Smooth muscle cell (in vitro differentiated cells): ENCODE measurements around the gene ITPR2. TPM values are rescaled to one million over a fixed set of nuclear protein-coding genes. Genes with fewer than 3 reads are reported as not detected.

Experiments
- DNase-seq: peaks from one replicate; lab custom pipeline; 2025; ENCODE audit not compliant: unreplicated experiment; lab: John Stamatoyannopoulos, UW
- H2AFZ ChIP-seq: fragments of 200-600 bp; sonication (generic); 2 replicates; pipeline ENCODE4 v1.6.0; 2016; ENCODE audit warnings: antibody characterized with exemption, low read depth, mild to moderate bottlenecking
- H3F3A ChIP-seq: fragments of 200-600 bp; sonication (generic); 2 replicates; pipeline ENCODE4 v1.6.0; 2017; ENCODE audit warnings: antibody characterized with exemption, low read depth
- H3K27ac ChIP-seq: fragments of 200-600 bp; sonication (generic); 2 replicates; pipeline ENCODE4 v1.5.1; 2016; ENCODE audit warnings: low read depth, mild to moderate bottlenecking
- H3K27me3 ChIP-seq: fragments of 200-600 bp; sonication (generic); 2 replicates; pipeline ENCODE4 v1.6.1; 2016; ENCODE audit warnings: low read depth, mild to moderate bottlenecking
- H3K36me3 ChIP-seq: fragments of 200-600 bp; sonication (generic); 2 replicates; pipeline ENCODE4 v1.5.1; 2016; ENCODE audit warnings: low read depth
- H3K4me1 ChIP-seq: fragments of 200-600 bp; sonication (generic); 2 replicates; pipeline ENCODE4 v1.5.1; 2016; ENCODE audit warnings: low read depth
- H3K4me2 ChIP-seq: fragments of 200-600 bp; sonication (generic); 2 replicates; pipeline ENCODE4 v1.6.0; 2016; ENCODE audit warnings: mild to moderate bottlenecking
- H3K4me3 ChIP-seq: fragments of 200-600 bp; sonication (generic); 2 replicates; pipeline ENCODE4 v1.5.1; 2016; ENCODE audit warnings: mild to moderate bottlenecking
- H3K79me2 ChIP-seq: fragments of 200-600 bp; sonication (generic); 2 replicates; pipeline ENCODE4 v1.6.0; 2016; ENCODE audit warnings: low read depth, mild to moderate bottlenecking
- H3K9ac ChIP-seq: fragments of 200-600 bp; sonication (generic); 2 replicates; pipeline ENCODE4 v1.6.0; 2016; ENCODE audit warnings: low read depth
- H3K9me3 ChIP-seq: fragments of 200-600 bp; sonication (generic); replicated peaks from 2 replicates; pipeline ENCODE4 v1.5.1; 2016; ENCODE audit warnings: low read depth
- H4K20me1 ChIP-seq: fragments of 200-600 bp; sonication (generic); 2 replicates; pipeline ENCODE4 v1.6.0; 2016; ENCODE audit warnings: low read depth
- CTCF ChIP-seq: fragments of 200-600 bp; sonication (generic); IDR thresholded peaks from 2 replicates; pipeline ENCODE4 v1.5.1; 2017; ENCODE audit warnings: borderline replicate concordance, mild to moderate bottlenecking, antibody characterized with exemption; ENCODE audit not compliant: insufficient read depth, poor library complexity, severe bottlenecking
- WGBS: methylation state at CpG from one replicate; pipeline ENCODE4 v1.1.7; 2016; ENCODE audit warnings: low lambda C conversion rate; 5-methylcytosine and 5-hydroxymethylcytosine counted together
- polyA plus RNA-seq: library from polyadenylated mRNA; unstranded; fragments of >200 nt; fragmentation: Nextera tagmentation; extraction: Ambion mirVana; gene quantifications from 2 replicates; pipeline ENCODE4 v1.2.1, GENCODE V29; 2016
- total RNA-seq: library from RNA; depleted of rRNA; stranded (reverse); fragments of >200 nt; gene quantifications from 2 replicates; pipeline ENCODE4 v1.2.3, GENCODE V29; 2014

Gene ITPR2
- total and polyA plus RNA-seq, 2 experiments from 2014 or later: 6.8 to 17.4 TPM

- no peak overlapping the region for H2AFZ ChIP-seq
- no peak overlapping the region for H3K4me2 ChIP-seq
- H3K27ac ChIP-seq: no peak overlapping the region
- no peak for TF ChIP-seq CTCF
- no peak overlapping the region for H3K4me3 ChIP-seq
- no peaks in the 10 kb centered on the region for H3K4me1 ChIP-seq
- no peaks in the 10 kb centered on the region for H4K20me1 ChIP-seq
- WGBS: 91% methylated on average over 2 of the region's 2 CpGs
- H3K9me3 ChIP-seq: no peaks in the 10 kb centered on the region
- no peaks in the 10 kb centered on the region for H3K36me3 ChIP-seq
- no peak for DNase-seq
- no peaks in the 10 kb centered on the region for H3K79me2 ChIP-seq
- no peak overlapping the region for H3K9ac ChIP-seq
- no peaks in the 10 kb centered on the region for H3F3A ChIP-seq
- H3K27me3 ChIP-seq: no peaks in the 10 kb centered on the region
Observed at GRCh38 chr12:26429070-26429691, 403.8 kb downstream of the ITPR2 start.

GRCh38 chr12:26428420-26428819 is 404.6 kb downstream of the ITPR2 start:
- Histone ChIP-seq H3K4me3 (no peak overlapping the region), H3K36me3 (no peaks in the 10 kb centered on the region), H3F3A (no peaks in the 10 kb centered on the region), H3K4me2 (no peak overlapping the region), H2AFZ (no peak overlapping the region), H3K27ac (no peak overlapping the region), H3K79me2 (no peaks in the 10 kb centered on the region), H3K9ac (no peak overlapping the region), H3K4me1 (no peaks in the 10 kb centered on the region), H3K9me3 (no peaks in the 10 kb centered on the region), H4K20me1 (no peaks in the 10 kb centered on the region), H3K27me3 (no peaks in the 10 kb centered on the region)
- DNase-seq: no peak
- no peak for TF ChIP-seq CTCF
- 86% methylated on average over 2 of the region's 2 CpGs for WGBS

GRCh38 chr12:26426652-26427051 is 406.3 kb downstream of the ITPR2 start:
- H3K9ac ChIP-seq: no peak overlapping the region
- no peaks in the 10 kb centered on the region for H4K20me1 ChIP-seq
- no peak overlapping the region for H2AFZ ChIP-seq
- no peak overlapping the region for H3K4me3 ChIP-seq
- WGBS: 100% methylated on average over 1 of the region's 1 CpG
- H3K79me2 ChIP-seq: no peaks in the 10 kb centered on the region
- H3K27me3 ChIP-seq: no peaks in the 10 kb centered on the region
- no peaks in the 10 kb centered on the region for H3K4me1 ChIP-seq
- no peak overlapping the region for H3K27ac ChIP-seq
- no peaks in the 10 kb centered on the region for H3K9me3 ChIP-seq
- no peak for DNase-seq
- H3F3A ChIP-seq: peaks cover 3% of the 10 kb centered on the region
- no peak for TF ChIP-seq CTCF
- no peak overlapping the region for H3K4me2 ChIP-seq
- H3K36me3 ChIP-seq: no peaks in the 10 kb centered on the region
